ENCODE data around the gene C6orf120.

- TF ChIP-seq EP300 (IDR thresholded peaks at IDR 0.05) (no peak), POLR2A (IDR thresholded peaks at IDR 0.05) (no peak), CTCF (IDR thresholded peaks at IDR 0.05) (no peak), POLR2AphosphoS5 (IDR thresholded peaks at IDR 0.05) (no peak)
Measured at GRCh38 chr6:169714595-169714994, 12.7 kb downstream of the C6orf120 start.
